ENCODE results near the gene STOML1. TPM values are rescaled to one million over a fixed set of nuclear protein-coding genes. Genes with fewer than 3 reads are reported as not detected.

Gene STOML1
- polyA plus RNA-seq, 4 donors = 11.2 to 18.0 (median 13.1) TPM

GRCh38 chr15:74022706-74023470, 30.8 kb upstream of the STOML1 start:
- no peak for DNase-seq (ENCODE audit: low read depth in 4 of 4, low spot score in 2 of 4)

DNA sequence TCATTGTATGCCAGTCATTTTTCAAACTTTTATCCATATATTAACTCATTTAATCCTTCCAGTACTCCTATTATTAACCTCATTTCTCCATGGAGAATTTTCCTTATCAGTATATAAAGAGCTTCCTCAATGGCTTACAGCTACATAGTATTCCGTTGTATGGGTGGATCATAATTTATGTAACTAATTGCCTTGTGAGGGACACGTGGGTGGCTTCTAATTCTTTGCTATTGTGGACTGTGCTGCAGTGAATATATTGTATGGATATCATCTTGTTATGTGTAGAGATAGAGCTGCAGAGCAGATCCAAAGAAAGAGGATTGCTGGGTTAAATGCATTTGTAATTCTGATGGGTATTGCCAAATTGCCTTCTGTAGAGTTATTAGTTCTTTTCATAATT, 27.6 kb upstream of the STOML1 start:
- DNase-seq (ENCODE audit: low read depth in 4 of 4, low spot score in 2 of 4) = no peak

DNA sequence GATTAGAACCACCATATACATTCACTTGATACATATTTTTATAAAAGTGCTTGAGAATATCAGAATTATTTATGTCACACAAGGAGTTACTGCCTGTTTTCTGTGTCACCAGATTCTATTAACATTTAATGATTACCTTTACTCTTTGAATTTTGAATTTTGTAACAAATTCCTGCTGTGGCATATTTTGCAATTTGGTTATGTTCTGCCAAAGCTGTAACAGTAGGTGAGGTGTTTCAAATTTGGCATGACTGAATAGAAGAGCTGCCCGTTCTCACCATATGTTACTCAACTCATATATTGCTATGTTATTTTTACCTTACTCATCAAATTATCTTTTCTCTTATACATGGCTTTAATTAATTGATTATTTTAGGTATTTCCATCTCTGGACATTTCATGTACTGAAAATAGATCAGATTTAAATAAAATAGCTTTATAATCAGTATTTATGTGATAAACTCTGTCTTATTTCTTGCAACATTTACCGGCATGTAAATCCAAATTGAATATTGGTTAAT, 21.3 kb upstream of the STOML1 start:
- no peak for DNase-seq (ENCODE audit: low read depth in 4 of 4, low spot score in 2 of 4)

- DNase-seq (ENCODE audit: low read depth in 4 of 4, low spot score in 2 of 4) = peak in 1 of 4 donors; percentile 18
Observed at GRCh38 chr15:74011610-74012009, 19.5 kb upstream of the STOML1 start.

- no peak for DNase-seq (ENCODE audit: low read depth in 4 of 4, low spot score in 2 of 4)
Observed at GRCh38 chr15:74010929-74011540, 18.9 kb upstream of the STOML1 start.

DNA sequence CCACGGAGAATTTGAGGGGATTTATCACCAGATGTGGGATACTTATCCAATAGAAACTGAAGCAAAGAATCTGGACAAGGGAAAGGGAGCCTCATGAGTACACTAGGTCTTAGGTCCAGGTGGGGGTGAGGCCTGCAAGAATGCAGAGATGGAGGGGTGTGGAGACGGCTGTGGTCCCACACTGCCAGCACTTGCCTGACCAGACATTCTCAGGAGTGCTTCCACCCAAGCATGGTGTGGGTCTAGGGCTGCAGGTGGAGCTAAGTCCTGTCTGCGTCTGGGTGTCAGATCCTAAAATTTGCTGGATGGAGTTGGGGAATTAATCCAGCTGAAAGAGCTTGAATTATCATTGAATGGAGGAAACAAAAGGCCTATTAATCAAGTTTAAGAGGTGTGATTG, 16.8 kb upstream of the STOML1 start:
- no peak for DNase-seq (ENCODE audit: low read depth in 4 of 4, low spot score in 2 of 4)

- no peak for DNase-seq (ENCODE audit: low read depth in 4 of 4, low spot score in 2 of 4)
Observed at GRCh38 chr15:74007820-74008371, 15.8 kb upstream of the STOML1 start.

GRCh38 chr15:74006774-74007639, 14.9 kb upstream of the STOML1 start:
- DNase-seq (ENCODE audit: low read depth in 4 of 4, low spot score in 2 of 4) = no peak

- no peak for DNase-seq (ENCODE audit: low read depth in 4 of 4, low spot score in 2 of 4)
Observed at GRCh38 chr15:73997986-73998385, 5.9 kb upstream of the STOML1 start.

DNA sequence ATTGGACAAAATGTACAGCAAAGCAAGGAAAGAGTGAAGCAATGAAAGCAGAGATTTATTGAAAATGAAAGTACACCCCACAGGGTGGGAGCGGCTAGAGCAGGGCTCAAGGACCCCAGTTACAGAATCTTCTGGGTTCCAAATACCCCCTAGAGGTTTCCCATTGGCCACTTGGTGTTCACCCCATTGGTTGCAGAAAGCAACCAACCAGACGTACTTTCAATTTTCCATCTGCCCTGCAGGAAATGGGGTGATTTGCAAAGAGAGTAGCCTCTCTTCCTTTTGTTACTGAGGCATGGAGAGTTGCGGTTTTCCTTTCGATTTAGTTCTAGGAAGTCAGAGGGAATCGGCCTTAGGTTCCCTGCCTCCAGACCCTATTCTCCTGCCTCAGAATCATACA, 4.8 kb upstream of the STOML1 start:
- no peak for DNase-seq (ENCODE audit: low read depth in 4 of 4, low spot score in 2 of 4)

- DNase-seq (ENCODE audit: low read depth in 4 of 4, low spot score in 2 of 4) = no peak
Observed at GRCh38 chr15:73996267-73996666, 4.2 kb upstream of the STOML1 start.

DNA sequence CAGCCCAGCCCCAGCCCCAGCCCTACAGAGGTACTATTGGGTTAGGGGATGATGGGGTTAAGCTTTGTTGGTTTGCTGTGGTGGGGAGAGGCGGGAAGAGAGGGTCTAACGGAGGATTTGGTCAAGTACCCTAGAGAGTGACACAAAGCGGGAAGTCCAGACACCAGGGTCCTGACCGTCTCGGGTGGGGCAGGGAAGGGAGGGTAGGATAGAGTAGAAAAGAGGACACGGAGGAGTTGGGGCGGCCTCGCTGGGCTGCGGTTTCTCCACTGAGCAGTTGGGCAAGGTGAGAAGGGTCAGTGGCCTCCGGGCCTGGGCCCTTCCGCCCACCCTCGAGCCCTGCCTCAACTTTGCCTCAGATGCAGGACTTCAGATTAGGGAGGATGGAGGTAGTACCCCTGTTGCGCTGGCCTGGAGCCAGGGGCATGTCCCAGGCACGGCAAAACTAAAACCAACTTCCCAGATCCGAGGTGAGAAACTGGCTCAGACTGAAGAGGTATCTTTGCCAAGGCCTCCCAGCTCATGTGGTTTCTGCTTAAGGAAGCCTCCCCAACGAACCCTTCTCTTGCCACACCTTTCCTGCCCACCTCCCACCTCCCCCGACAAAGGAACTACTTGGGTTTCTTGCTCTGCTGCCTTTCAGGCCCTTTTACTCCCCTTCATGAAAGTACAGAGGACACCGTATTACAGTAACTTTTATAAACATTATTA, 3.0 kb upstream of the STOML1 start:
- DNase-seq (ENCODE audit: low read depth in 4 of 4, low spot score in 2 of 4) = no peak

DNA sequence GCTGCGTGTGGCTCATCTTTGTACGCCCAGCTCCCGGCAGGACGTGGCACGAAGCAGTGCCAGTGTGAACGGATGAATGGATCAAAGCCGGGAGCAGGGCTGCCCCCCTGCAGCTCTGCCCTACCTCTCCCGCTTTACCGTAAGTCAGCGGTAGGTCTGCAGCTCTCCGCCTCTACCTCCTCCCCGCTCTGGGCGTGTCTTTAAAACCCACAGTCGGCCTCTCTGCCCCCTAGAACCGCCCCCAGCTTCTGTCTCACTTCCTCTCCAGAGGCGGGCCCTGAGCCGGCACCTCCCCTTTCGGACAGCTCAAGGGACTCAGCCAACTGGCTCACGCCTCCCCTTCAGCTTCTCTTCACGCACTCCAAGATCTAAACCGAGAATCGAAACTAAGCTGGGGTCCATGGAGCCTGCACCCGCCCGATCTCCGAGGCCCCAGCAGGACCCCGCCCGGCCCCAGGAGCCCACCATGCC, 2.4 kb upstream of the STOML1 start, which contains the start of gene PML:
Gene PML (plus strand): TSS at position 304 of the 471 bp plus-strand sequence. CDS start 97 bp downstream, at position 401.
- DNase-seq (ENCODE audit: low read depth in 4 of 4, low spot score in 2 of 4) = peak in 3 of 4 donors; percentile 81 to 96 (median 87)

GRCh38 chr15:73993211-73993994, 1.3 kb upstream of the STOML1 start:
- DNase-seq (ENCODE audit: low read depth in 4 of 4, low spot score in 2 of 4) = no peak

- DNase-seq (ENCODE audit: low read depth in 4 of 4, low spot score in 2 of 4) = no peak
Observed at GRCh38 chr15:73992594-73992898, 451 bp upstream of the STOML1 start.

GRCh38 chr15:73991260-73991659, 835 bp downstream of the STOML1 start:
- DNase-seq (ENCODE audit: low read depth in 4 of 4, low spot score in 2 of 4) = no peak

DNA sequence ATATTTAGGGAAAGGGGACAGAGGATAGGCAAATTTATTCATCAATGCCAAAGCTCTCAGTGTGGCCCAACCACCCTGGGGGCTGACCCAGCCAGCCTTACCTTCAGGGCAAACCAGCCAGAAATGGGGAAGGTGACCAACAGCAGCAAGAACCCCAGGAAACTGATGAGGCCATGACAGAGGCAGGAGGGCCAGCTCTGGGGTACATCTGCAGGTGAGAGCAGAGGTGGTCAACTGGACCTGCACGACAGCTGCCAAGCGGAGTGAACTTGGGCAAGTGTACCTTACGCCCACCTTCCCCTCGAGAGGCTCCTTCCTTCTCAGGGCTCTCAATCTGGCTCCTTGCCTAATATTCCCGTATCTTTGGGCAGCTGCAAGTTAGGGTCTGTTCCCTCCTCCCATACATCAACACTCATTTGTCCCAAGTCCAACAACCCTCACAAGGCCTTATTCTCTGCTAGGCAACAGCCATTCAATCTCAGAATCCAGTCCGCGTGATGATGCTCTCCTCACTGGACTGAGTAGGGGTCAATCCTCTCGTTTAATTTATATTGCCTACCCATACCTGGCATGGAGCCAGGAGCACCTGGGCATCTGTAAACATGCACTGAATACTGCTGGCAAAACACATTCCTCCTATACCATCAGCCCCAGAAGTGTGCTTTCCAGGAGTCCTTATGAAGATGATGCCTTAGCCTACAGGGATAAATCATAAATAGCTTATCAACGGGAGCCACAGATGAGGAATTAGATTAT, 1.7 kb downstream of the STOML1 start:
- no peak for DNase-seq (ENCODE audit: low read depth in 4 of 4, low spot score in 2 of 4)

DNA sequence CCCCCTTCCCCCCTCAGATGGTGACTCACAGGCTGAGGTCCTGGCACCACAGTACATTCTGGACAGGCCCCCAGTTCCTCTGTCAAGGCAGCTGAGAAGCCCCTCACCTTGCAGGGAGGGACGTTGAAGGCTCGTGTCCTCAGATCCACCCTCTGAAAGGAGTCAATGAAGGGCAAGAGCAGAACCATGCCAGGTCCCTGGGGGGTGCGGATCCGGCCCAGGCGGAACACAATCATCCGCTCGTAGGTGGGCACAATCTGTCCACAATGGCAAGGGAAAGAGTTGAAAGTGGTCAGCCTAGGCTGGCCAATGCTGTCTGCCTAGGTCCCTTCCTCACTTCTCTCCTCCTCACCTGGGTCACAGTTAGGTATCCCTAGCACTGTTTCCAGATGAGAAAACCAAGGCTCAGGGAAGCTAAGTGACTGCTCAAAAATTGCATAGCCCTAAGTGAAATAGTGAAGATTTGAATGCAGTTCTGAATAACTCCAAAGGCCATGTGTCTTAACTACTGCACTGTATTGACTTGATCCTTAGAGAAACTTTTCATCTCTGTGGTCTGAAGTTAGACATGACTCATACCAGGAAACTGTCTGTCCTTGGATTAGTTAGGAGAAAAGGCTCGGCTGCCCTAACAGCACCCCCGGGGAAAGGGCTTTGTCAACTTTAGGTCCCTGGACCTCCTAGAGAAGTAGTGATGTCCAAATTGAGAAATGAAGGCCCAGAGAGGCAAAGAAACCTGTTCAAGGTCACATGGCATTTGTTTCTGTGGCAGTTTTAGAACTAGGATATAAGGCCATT, 2.9 kb downstream of the STOML1 start:
- no peak for DNase-seq (ENCODE audit: low read depth in 4 of 4, low spot score in 2 of 4)

All from left renal cortex interstitium (tissue), 4 donors.